ENCODE results near the gene STK31. TPM values are rescaled to one million over a fixed set of nuclear protein-coding genes. Genes with fewer than 3 reads are reported as not detected.

The STK31 gene, protein sequence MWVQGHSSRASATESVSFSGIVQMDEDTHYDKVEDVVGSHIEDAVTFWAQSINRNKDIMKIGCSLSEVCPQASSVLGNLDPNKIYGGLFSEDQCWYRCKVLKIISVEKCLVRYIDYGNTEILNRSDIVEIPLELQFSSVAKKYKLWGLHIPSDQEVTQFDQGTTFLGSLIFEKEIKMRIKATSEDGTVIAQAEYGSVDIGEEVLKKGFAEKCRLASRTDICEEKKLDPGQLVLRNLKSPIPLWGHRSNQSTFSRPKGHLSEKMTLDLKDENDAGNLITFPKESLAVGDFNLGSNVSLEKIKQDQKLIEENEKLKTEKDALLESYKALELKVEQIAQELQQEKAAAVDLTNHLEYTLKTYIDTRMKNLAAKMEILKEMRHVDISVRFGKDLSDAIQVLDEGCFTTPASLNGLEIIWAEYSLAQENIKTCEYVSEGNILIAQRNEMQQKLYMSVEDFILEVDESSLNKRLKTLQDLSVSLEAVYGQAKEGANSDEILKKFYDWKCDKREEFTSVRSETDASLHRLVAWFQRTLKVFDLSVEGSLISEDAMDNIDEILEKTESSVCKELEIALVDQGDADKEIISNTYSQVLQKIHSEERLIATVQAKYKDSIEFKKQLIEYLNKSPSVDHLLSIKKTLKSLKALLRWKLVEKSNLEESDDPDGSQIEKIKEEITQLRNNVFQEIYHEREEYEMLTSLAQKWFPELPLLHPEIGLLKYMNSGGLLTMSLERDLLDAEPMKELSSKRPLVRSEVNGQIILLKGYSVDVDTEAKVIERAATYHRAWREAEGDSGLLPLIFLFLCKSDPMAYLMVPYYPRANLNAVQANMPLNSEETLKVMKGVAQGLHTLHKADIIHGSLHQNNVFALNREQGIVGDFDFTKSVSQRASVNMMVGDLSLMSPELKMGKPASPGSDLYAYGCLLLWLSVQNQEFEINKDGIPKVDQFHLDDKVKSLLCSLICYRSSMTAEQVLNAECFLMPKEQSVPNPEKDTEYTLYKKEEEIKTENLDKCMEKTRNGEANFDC
- 0.14 and 0.15 TPM in 2 replicates for total RNA-seq (2014; rRNA removed; shearing (Covaris generic); ENCODE audit: low replicate concordance)

- Histone ChIP-seq H2AFZ (ENCODE audit: low read length) (no peak within 1 kb of the TSS), H3K79me2 (ENCODE audit: low read length) (no peaks in the 10 kb centered on the region), H3K9ac (ENCODE audit: low read length) (no peak within 1 kb of the TSS), H3K9me2 (replicated peaks; ENCODE audit: insufficient read depth, low read length) (no peaks in the 10 kb centered on the region), H3K4me3 (ENCODE audit: low read length) (no peak within 1 kb of the TSS), H3K4me2 (ENCODE audit: low read depth, low read length, poor library complexity, severe bottlenecking) (no peak within 1 kb of the TSS), H3K36me3 (ENCODE audit: insufficient read depth, low read length) (no peaks in the 10 kb centered on the region), H3K27me3 (ENCODE audit: low read length) (no peaks in the 10 kb centered on the region), H3K9me3 (ENCODE audit: low read length) (no peaks in the 10 kb centered on the region), H3K4me1 (ENCODE audit: low read length) (no peaks in the 10 kb centered on the region), H4K20me1 (ENCODE audit: insufficient read depth, low read depth, low read length) (no peaks in the 10 kb centered on the region), H3K27ac (ENCODE audit: low read length) (no peak within 1 kb of the TSS)
- DNase-seq = no peak
Measured at GRCh38 chr7:23710000-23710399, at the start of gene STK31. STK31 (plus strand) TSS chr7:23710219; CDS start chr7:23710286, 67 bp downstream.

DNA sequence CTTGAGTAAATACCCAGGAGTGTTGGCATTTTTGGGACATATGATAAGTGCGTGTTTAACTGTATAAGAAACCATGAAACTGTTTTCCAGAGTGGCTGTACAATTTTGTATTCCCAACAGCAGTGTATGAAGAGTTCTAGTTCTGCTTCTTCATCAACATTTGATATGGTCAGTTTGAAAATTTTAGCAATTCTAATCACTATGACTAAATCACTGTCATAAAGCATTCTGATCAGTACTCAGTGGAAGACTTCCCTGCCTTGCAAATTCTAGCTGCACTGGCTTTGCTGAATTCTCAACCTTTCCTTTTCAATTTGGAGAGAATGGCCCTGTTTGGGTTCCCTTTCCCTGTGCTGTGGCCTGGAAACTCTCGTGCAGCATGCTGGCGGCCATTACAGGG lies 48.6 kb upstream of the STK31 start:
- no peaks in the 10 kb centered on the region for H3K27me3 ChIP-seq (ENCODE audit: low read length)
- H4K20me1 ChIP-seq (ENCODE audit: insufficient read depth, low read depth, low read length) = no peaks in the 10 kb centered on the region
- H3K4me3 ChIP-seq (ENCODE audit: low read length) = no peak overlapping the region

GRCh38 chr7:23662124-23662983 lies 47.7 kb upstream of the STK31 start:
- Histone ChIP-seq H2AFZ (ENCODE audit: low read length) (no peak overlapping the region), H3K4me3 (ENCODE audit: low read length) (no peak overlapping the region), H4K20me1 (ENCODE audit: insufficient read depth, low read depth, low read length) (no peaks in the 10 kb centered on the region), H3K9me2 (replicated peaks; ENCODE audit: insufficient read depth, low read length) (no peaks in the 10 kb centered on the region), H3K27me3 (ENCODE audit: low read length) (no peaks in the 10 kb centered on the region), H3K9ac (ENCODE audit: low read length) (no peak overlapping the region), H3K79me2 (ENCODE audit: low read length) (no peaks in the 10 kb centered on the region), H3K27ac (ENCODE audit: low read length) (no peak overlapping the region), H3K4me2 (ENCODE audit: low read depth, low read length, poor library complexity, severe bottlenecking) (no peak overlapping the region), H3K9me3 (ENCODE audit: low read length) (peaks cover 8% of the 10 kb centered on the region; the same call in 1 of the 2 replicates), H3K36me3 (ENCODE audit: insufficient read depth, low read length) (no peaks in the 10 kb centered on the region), H3K4me1 (ENCODE audit: low read length) (no peaks in the 10 kb centered on the region)
- no peak for DNase-seq

More for the DNA sequence above, 48.6 kb upstream of the STK31 start:
- no peaks in the 10 kb centered on the region for H3K4me1 ChIP-seq (ENCODE audit: low read length)
- H3K9ac ChIP-seq (ENCODE audit: low read length) = no peak overlapping the region
- DNase-seq = no peak
- no peaks in the 10 kb centered on the region for H3K36me3 ChIP-seq (ENCODE audit: insufficient read depth, low read length)
- H3K9me3 ChIP-seq (ENCODE audit: low read length) = peaks cover 8% of the 10 kb centered on the region; the same call in 1 of the 2 replicates
- no peaks in the 10 kb centered on the region for H3K9me2 ChIP-seq (replicated peaks; ENCODE audit: insufficient read depth, low read length)
- H3K27ac ChIP-seq (ENCODE audit: low read length) = no peak overlapping the region
- no peaks in the 10 kb centered on the region for H3K79me2 ChIP-seq (ENCODE audit: low read length)
- H2AFZ ChIP-seq (ENCODE audit: low read length) = no peak overlapping the region
- no peak overlapping the region for H3K4me2 ChIP-seq (ENCODE audit: low read depth, low read length, poor library complexity, severe bottlenecking)

DNA sequence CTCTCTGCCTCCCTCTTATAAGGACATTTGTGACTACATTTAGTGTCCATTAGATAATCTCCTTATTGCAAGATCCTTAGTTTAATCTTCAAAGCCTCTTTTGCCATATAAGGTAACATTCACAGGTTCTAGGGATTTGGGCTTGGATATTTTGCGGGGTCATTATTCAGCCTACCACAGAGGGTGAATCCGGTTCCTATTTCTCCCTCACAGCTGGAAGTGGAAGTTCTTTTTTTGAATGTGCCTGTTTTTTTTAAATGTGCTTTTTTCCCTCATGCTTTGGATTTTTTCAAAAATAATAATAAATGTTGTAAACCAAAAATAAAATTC lies 47.1 kb upstream of the STK31 start:
- DNase-seq = no peak
- Histone ChIP-seq H4K20me1 (ENCODE audit: insufficient read depth, low read depth, low read length) (no peaks in the 10 kb centered on the region), H3K4me3 (ENCODE audit: low read length) (no peak overlapping the region)

DNA sequence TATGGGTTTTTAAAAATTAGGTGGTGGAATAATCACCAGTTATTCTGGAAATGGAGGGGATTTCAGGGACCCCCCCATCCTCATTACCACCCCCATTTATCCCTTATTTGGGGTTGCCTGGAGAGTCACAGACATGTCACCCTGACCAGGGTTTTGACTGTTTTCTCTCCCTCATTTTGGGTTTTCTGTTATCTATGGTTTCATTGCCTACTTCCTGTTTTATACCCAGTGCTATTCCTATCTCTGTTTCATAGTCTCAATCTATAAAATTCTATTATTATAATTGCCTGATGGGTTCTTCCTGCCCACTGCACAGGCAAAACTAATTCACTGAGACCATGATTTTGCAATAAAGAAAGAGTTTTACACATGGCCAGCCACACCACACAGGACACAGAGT lies 45.9 kb upstream of the STK31 start:
- no peaks in the 10 kb centered on the region for H3K36me3 ChIP-seq (ENCODE audit: insufficient read depth, low read length)
- no peak overlapping the region for H3K27ac ChIP-seq (ENCODE audit: low read length)
- H2AFZ ChIP-seq (ENCODE audit: low read length) = no peak overlapping the region
- H3K9ac ChIP-seq (ENCODE audit: low read length) = no peak overlapping the region
- DNase-seq = no peak
- no peak overlapping the region for H3K4me2 ChIP-seq (ENCODE audit: low read depth, low read length, poor library complexity, severe bottlenecking)
- no peaks in the 10 kb centered on the region for H3K4me1 ChIP-seq (ENCODE audit: low read length)
- no peak overlapping the region for H3K4me3 ChIP-seq (ENCODE audit: low read length)
- no peaks in the 10 kb centered on the region for H3K79me2 ChIP-seq (ENCODE audit: low read length)
- H4K20me1 ChIP-seq (ENCODE audit: insufficient read depth, low read depth, low read length) = no peaks in the 10 kb centered on the region
- H3K9me3 ChIP-seq (ENCODE audit: low read length) = no peaks in the 10 kb centered on the region
- H3K27me3 ChIP-seq (ENCODE audit: low read length) = no peaks in the 10 kb centered on the region
- H3K9me2 ChIP-seq (replicated peaks; ENCODE audit: insufficient read depth, low read length) = no peaks in the 10 kb centered on the region

More for the DNA sequence above, 47.1 kb upstream of the STK31 start:
- no peak overlapping the region for H3K4me2 ChIP-seq (ENCODE audit: low read depth, low read length, poor library complexity, severe bottlenecking)
- H3K79me2 ChIP-seq (ENCODE audit: low read length) = no peaks in the 10 kb centered on the region
- no peaks in the 10 kb centered on the region for H3K36me3 ChIP-seq (ENCODE audit: insufficient read depth, low read length)
- H3K9me3 ChIP-seq (ENCODE audit: low read length) = peaks cover 8% of the 10 kb centered on the region; the same call in 1 of the 2 replicates
- no peak overlapping the region for H3K27ac ChIP-seq (ENCODE audit: low read length)
- H2AFZ ChIP-seq (ENCODE audit: low read length) = no peak overlapping the region
- H3K27me3 ChIP-seq (ENCODE audit: low read length) = no peaks in the 10 kb centered on the region
- no peaks in the 10 kb centered on the region for H3K4me1 ChIP-seq (ENCODE audit: low read length)
- no peaks in the 10 kb centered on the region for H3K9me2 ChIP-seq (replicated peaks; ENCODE audit: insufficient read depth, low read length)
- no peak overlapping the region for H3K9ac ChIP-seq (ENCODE audit: low read length)

- no peaks in the 10 kb centered on the region for H3K36me3 ChIP-seq (ENCODE audit: insufficient read depth, low read length)
- no peaks in the 10 kb centered on the region for H3K9me3 ChIP-seq (ENCODE audit: low read length)
- no peak overlapping the region for H3K4me2 ChIP-seq (ENCODE audit: low read depth, low read length, poor library complexity, severe bottlenecking)
- DNase-seq = no peak
- no peaks in the 10 kb centered on the region for H4K20me1 ChIP-seq (ENCODE audit: insufficient read depth, low read depth, low read length)
- H3K27me3 ChIP-seq (ENCODE audit: low read length) = no peaks in the 10 kb centered on the region
- no peaks in the 10 kb centered on the region for H3K9me2 ChIP-seq (replicated peaks; ENCODE audit: insufficient read depth, low read length)
- no peak overlapping the region for H3K9ac ChIP-seq (ENCODE audit: low read length)
- H3K27ac ChIP-seq (ENCODE audit: low read length) = no peak overlapping the region
- no peaks in the 10 kb centered on the region for H3K79me2 ChIP-seq (ENCODE audit: low read length)
- no peaks in the 10 kb centered on the region for H3K4me1 ChIP-seq (ENCODE audit: low read length)
- H3K4me3 ChIP-seq (ENCODE audit: low read length) = no peak overlapping the region
- no peak overlapping the region for H2AFZ ChIP-seq (ENCODE audit: low read length)
Measured at GRCh38 chr7:23672033-23672432, 38.0 kb upstream of the STK31 start.

- Histone ChIP-seq H3K4me1 (ENCODE audit: low read length) (peaks cover 19% of the 10 kb centered on the region), H3K27ac (ENCODE audit: low read length) (no peak within 1 kb of the TSS), H3K9me3 (ENCODE audit: low read length) (no peaks in the 10 kb centered on the region), H4K20me1 (ENCODE audit: insufficient read depth, low read depth, low read length) (no peaks in the 10 kb centered on the region), H2AFZ (ENCODE audit: low read length) (peak within 1 kb of the TSS; percentile 97), H3K4me2 (ENCODE audit: low read depth, low read length, poor library complexity, severe bottlenecking) (peak within 1 kb of the TSS; percentile 83), H3K9me2 (replicated peaks; ENCODE audit: insufficient read depth, low read length) (no peaks in the 10 kb centered on the region), H3K4me3 (ENCODE audit: low read length) (peak within 1 kb of the TSS; percentile 84), H3K27me3 (ENCODE audit: low read length) (no peaks in the 10 kb centered on the region), H3K36me3 (ENCODE audit: insufficient read depth, low read length) (no peaks in the 10 kb centered on the region), H3K9ac (ENCODE audit: low read length) (peak within 1 kb of the TSS; percentile 77), H3K79me2 (ENCODE audit: low read length) (peaks cover 11% of the 10 kb centered on the region; the same call in 1 of the 2 replicates)
- DNase-seq = peak; percentile 94
Measured at GRCh38 chr7:23679898-23680413, 30.1 kb upstream of the STK31 start, which contains the start of gene FAM221A. FAM221A (plus strand) TSS chr7:23680199; CDS start chr7:23680219, 20 bp downstream.

Measured in Karpas-422 (cell line).